Ishikawa (cell line): ENCODE measurements around the gene PITPNC1.

Source experiments
- CEBPB ChIP-seq: IDR thresholded peaks from 2 replicates; pipeline ENCODE4 v1.6.1; 2012
- CREB1 ChIP-seq: IDR thresholded peaks from 2 replicates; pipeline ENCODE4 v1.6.1; 2012; ENCODE audit warnings: low read depth
- EGR1 ChIP-seq: IDR thresholded peaks from 2 replicates; pipeline ENCODE4 v1.6.1; 2012
- EP300 ChIP-seq: IDR thresholded peaks from 2 replicates; pipeline ENCODE4 v1.6.1; 2012; ENCODE audit warnings: borderline replicate concordance
- FOXM1 ChIP-seq: IDR thresholded peaks from 2 replicates; pipeline ENCODE4 v1.6.1; 2012; ENCODE audit warnings: low read depth, borderline replicate concordance
- MAX ChIP-seq: IDR thresholded peaks from 2 replicates; pipeline ENCODE4 v1.6.1; 2012
- NFIC ChIP-seq: IDR thresholded peaks from 2 replicates; pipeline ENCODE4 v1.6.1; 2012
- RAD21 ChIP-seq: IDR thresholded peaks from 2 replicates; pipeline ENCODE4 v1.6.1; 2012; ENCODE audit warnings: low read depth
- REST ChIP-seq: IDR thresholded peaks from 2 replicates; pipeline ENCODE4 v1.6.1; 2012; ENCODE audit warnings: low read depth, mild to moderate bottlenecking
- TAF1 ChIP-seq: IDR thresholded peaks from 2 replicates; pipeline ENCODE4 v1.6.1; 2012; ENCODE audit warnings: low read depth, mild to moderate bottlenecking
- TCF12 ChIP-seq: IDR thresholded peaks from 2 replicates; pipeline ENCODE4 v1.6.1; 2012; ENCODE audit warnings: low read depth
- TEAD4 ChIP-seq: IDR thresholded peaks from 2 replicates; pipeline ENCODE4 v1.6.1; 2012
- USF1 ChIP-seq: IDR thresholded peaks from 2 replicates; pipeline ENCODE4 v1.6.1; 2012
- YY1 ChIP-seq: IDR thresholded peaks from 2 replicates; pipeline ENCODE4 v1.6.1; 2012; ENCODE audit warnings: low read depth
- ZBTB7A ChIP-seq: IDR thresholded peaks from 2 replicates; pipeline ENCODE4 v1.6.1; 2012; ENCODE audit warnings: low read depth

PITPNC1 gene

GRCh38 chr17:67620636-67621035, 243.6 kb downstream of the PITPNC1 start:
- no peak for TF ChIP-seq TAF1
- no peak for TF ChIP-seq ZBTB7A
- TF ChIP-seq RAD21 = no peak
- TF ChIP-seq CREB1 = no peak
- no peak for TF ChIP-seq USF1
- TF ChIP-seq FOXM1 = no peak
- TF ChIP-seq EP300 = no peak
- no peak for TF ChIP-seq YY1
- no peak for TF ChIP-seq TEAD4
- no peak for TF ChIP-seq CEBPB
- TF ChIP-seq EGR1 = no peak
- no peak for TF ChIP-seq REST
- TF ChIP-seq TCF12 = no peak
- TF ChIP-seq NFIC = no peak

GRCh38 chr17:67623767-67624166, 246.7 kb downstream of the PITPNC1 start:
- TF ChIP-seq EGR1 = no peak
- TF ChIP-seq NFIC = no peak
- no peak for TF ChIP-seq CREB1
- no peak for TF ChIP-seq FOXM1

GRCh38 chr17:67624886-67625656, 248.0 kb downstream of the PITPNC1 start:
- TF ChIP-seq EP300 (no peak), CREB1 (no peak), USF1 (no peak), ZBTB7A (no peak), REST (no peak), RAD21 (no peak), TCF12 (no peak), NFIC (no peak), CEBPB (no peak), EGR1 (no peak), TAF1 (no peak), MAX (no peak), YY1 (no peak), TEAD4 (no peak), FOXM1 (no peak)

GRCh38 chr17:67625971-67626370, 248.9 kb downstream of the PITPNC1 start:
- TF ChIP-seq ZBTB7A (no peak), MAX (no peak), CEBPB (no peak)

- 0 out of 2 replicates have a peak, but pooled peaks have one; percentile 9 for TF ChIP-seq NFIC
- TF ChIP-seq CEBPB = no peak
- TF ChIP-seq TEAD4 = no peak
These were observed 251.5 kb downstream of the PITPNC1 start for GRCh38 chr17:67628580-67629013.

- TF ChIP-seq RAD21 (peak; percentile 45; the same call in 1 of the 2 replicates), YY1 (no peak)
These were observed 252.9 kb downstream of the PITPNC1 start for GRCh38 chr17:67629971-67630320.

- TF ChIP-seq TCF12 (no peak), EGR1 (no peak), ZBTB7A (no peak), USF1 (no peak), RAD21 (no peak), CREB1 (no peak), TEAD4 (no peak), EP300 (no peak), NFIC (no peak), YY1 (no peak), CEBPB (no peak), REST (no peak), MAX (no peak), FOXM1 (no peak), TAF1 (no peak)
These were observed 255.1 kb downstream of the PITPNC1 start for GRCh38 chr17:67632141-67632540.
